ENCODE data around the gene CDH8.

CDH8 gene

DNA sequence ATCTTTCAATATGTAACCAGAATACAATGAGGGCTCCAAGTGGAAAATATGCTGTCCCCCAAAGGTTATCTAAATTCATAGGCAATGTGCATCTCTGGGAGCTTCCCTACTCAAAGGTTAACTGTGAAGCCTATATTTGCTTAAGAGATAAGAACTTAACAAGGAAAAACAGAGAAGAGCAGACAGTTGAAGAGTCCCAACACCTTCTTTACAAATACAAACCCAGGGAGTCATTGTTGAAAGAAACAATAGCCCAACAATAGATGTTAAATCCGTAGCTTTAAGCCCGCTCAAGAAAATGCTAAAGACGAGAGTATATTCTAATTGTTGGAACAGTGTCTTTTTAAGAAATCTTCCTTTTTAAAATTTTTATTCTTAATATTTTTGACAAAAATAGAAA lies 87.8 kb downstream of the CDH8 start:
- DNase-seq (ENCODE audit: low read depth in 1 of 2, low spot score in 1 of 2), result no peak
- H3K27ac ChIP-seq (replicated peaks), result no peak overlapping the region
- TF ChIP-seq, protein P1, sequence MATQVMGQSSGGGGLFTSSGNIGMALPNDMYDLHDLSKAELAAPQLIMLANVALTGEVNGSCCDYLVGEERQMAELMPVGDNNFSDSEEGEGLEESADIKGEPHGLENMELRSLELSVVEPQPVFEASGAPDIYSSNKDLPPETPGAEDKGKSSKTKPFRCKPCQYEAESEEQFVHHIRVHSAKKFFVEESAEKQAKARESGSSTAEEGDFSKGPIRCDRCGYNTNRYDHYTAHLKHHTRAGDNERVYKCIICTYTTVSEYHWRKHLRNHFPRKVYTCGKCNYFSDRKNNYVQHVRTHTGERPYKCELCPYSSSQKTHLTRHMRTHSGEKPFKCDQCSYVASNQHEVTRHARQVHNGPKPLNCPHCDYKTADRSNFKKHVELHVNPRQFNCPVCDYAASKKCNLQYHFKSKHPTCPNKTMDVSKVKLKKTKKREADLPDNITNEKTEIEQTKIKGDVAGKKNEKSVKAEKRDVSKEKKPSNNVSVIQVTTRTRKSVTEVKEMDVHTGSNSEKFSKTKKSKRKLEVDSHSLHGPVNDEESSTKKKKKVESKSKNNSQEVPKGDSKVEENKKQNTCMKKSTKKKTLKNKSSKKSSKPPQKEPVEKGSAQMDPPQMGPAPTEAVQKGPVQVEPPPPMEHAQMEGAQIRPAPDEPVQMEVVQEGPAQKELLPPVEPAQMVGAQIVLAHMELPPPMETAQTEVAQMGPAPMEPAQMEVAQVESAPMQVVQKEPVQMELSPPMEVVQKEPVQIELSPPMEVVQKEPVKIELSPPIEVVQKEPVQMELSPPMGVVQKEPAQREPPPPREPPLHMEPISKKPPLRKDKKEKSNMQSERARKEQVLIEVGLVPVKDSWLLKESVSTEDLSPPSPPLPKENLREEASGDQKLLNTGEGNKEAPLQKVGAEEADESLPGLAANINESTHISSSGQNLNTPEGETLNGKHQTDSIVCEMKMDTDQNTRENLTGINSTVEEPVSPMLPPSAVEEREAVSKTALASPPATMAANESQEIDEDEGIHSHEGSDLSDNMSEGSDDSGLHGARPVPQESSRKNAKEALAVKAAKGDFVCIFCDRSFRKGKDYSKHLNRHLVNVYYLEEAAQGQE (IDR thresholded peaks at IDR 0.05; ENCODE audit: insufficient replicate concordance, low read depth), result no peak
- TF ChIP-seq GABPA (IDR thresholded peaks at IDR 0.05; ENCODE audit: low read depth), result no peak
- no peak for TF ChIP-seq POLR2AphosphoS5 (IDR thresholded peaks at IDR 0.05; ENCODE audit: low read depth)
- TF ChIP-seq, protein P2, sequence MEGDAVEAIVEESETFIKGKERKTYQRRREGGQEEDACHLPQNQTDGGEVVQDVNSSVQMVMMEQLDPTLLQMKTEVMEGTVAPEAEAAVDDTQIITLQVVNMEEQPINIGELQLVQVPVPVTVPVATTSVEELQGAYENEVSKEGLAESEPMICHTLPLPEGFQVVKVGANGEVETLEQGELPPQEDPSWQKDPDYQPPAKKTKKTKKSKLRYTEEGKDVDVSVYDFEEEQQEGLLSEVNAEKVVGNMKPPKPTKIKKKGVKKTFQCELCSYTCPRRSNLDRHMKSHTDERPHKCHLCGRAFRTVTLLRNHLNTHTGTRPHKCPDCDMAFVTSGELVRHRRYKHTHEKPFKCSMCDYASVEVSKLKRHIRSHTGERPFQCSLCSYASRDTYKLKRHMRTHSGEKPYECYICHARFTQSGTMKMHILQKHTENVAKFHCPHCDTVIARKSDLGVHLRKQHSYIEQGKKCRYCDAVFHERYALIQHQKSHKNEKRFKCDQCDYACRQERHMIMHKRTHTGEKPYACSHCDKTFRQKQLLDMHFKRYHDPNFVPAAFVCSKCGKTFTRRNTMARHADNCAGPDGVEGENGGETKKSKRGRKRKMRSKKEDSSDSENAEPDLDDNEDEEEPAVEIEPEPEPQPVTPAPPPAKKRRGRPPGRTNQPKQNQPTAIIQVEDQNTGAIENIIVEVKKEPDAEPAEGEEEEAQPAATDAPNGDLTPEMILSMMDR (IDR thresholded peaks at IDR 0.05; ENCODE audit: insufficient read depth, low read length), result no peak
- TF ChIP-seq SPI1 (IDR thresholded peaks at IDR 0.05; ENCODE audit: borderline replicate concordance, low read depth), result no peak
- H3K4me3 ChIP-seq (replicated peaks; ENCODE audit: insufficient read depth, low read length), result no peak overlapping the region
- no peaks in the 10 kb centered on the region for H3K27me3 ChIP-seq (ENCODE audit: insufficient read depth, poor library complexity, severe bottlenecking)

DNA sequence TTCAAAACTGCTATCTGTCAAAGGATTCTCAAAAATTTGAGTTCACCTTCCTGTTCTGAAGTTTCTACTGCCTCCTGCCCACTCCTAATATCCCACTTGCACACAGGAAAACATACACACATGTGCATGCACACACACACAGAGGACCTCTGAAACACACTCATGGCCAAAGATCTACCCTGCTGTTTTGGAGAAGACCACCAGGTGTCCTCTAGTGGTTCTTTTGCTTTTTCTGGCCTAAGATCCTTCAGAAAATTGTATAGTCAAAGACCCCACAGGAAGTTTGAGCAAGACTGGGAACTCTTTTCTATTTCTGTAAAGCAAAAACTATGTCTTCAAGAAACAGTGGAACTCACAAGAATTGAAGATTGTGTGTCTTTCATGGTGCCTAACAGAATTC lies 90.2 kb downstream of the CDH8 start:
- TF ChIP-seq, protein P1 (IDR thresholded peaks at IDR 0.05; ENCODE audit: insufficient replicate concordance, low read depth), result no peak
- Histone ChIP-seq H3K27me3 (ENCODE audit: insufficient read depth, poor library complexity, severe bottlenecking) (no peaks in the 10 kb centered on the region), H3K27ac (replicated peaks) (no peak overlapping the region), H3K4me3 (replicated peaks; ENCODE audit: insufficient read depth, low read length) (no peak overlapping the region)
- no peak for DNase-seq (ENCODE audit: low read depth in 1 of 2, low spot score in 1 of 2)

DNA sequence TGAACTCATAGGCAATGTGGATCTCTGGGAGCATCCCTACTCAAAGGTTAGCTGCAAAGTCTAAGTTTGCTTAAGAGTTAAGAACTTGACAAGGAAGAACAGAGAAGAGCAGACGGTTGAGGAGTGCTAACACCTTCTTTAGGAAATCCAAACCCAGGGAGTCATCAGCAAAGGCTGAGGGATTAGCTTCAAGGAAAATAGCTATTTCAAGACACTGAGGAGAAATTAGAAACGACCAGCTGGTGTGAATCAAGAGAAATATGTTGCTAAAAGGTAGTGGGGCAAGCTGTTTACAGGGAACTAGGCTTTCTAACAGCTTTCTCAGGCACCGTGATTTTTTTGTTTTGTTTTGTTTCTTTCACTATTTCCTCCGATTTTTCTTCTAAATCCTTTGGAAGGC lies 90.7 kb downstream of the CDH8 start:
- H3K27ac ChIP-seq (replicated peaks), result no peak overlapping the region
- DNase-seq (ENCODE audit: low read depth in 1 of 2, low spot score in 1 of 2), result no peak
- TF ChIP-seq GABPA (IDR thresholded peaks at IDR 0.05; ENCODE audit: low read depth), result no peak
- TF ChIP-seq, protein P2 (IDR thresholded peaks at IDR 0.05; ENCODE audit: insufficient read depth, low read length), result no peak
- TF ChIP-seq, protein P1 (IDR thresholded peaks at IDR 0.05; ENCODE audit: insufficient replicate concordance, low read depth), result no peak
- TF ChIP-seq POLR2AphosphoS5 (IDR thresholded peaks at IDR 0.05; ENCODE audit: low read depth), result no peak
- no peak for TF ChIP-seq SPI1 (IDR thresholded peaks at IDR 0.05; ENCODE audit: borderline replicate concordance, low read depth)
- H3K4me3 ChIP-seq (replicated peaks; ENCODE audit: insufficient read depth, low read length), result no peak overlapping the region
- no peaks in the 10 kb centered on the region for H3K27me3 ChIP-seq (ENCODE audit: insufficient read depth, poor library complexity, severe bottlenecking)

DNA sequence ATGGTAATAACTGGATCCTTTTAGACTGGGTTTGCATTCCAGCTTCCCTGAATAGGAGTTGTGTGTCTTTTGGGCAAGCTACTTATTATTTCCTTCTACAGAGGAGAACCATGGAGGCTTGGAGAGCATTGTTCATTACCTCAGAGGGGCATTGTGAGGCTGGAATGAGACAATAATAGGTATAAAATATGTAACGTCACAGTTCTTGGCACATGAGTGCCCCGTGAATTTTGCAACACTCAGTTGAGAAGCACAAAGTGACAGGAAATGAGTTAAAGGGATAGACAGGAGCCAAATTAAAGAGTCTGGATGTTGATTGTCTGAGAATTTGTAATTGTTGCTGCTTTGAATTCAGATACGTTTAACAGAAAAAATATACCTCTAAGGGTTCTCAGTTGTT lies 92.2 kb downstream of the CDH8 start:
- no peak overlapping the region for H3K27ac ChIP-seq (replicated peaks)
- TF ChIP-seq SPI1 (IDR thresholded peaks at IDR 0.05; ENCODE audit: borderline replicate concordance, low read depth), result no peak
- no peak for TF ChIP-seq POLR2AphosphoS5 (IDR thresholded peaks at IDR 0.05; ENCODE audit: low read depth)
- DNase-seq (ENCODE audit: low read depth in 1 of 2, low spot score in 1 of 2), result no peak
- no peak overlapping the region for H3K4me3 ChIP-seq (replicated peaks; ENCODE audit: insufficient read depth, low read length)
- no peaks in the 10 kb centered on the region for H3K27me3 ChIP-seq (ENCODE audit: insufficient read depth, poor library complexity, severe bottlenecking)

All from HL-60 (cell line).